ENCODE results near the gene CENPX.
A peak's percentile ranks its signal among the peaks of the same experiment; 100 is the strongest.

CENPX gene

GRCh38 chr17:82012261-82012639, 10.4 kb downstream of the CENPX start:
- DNase-seq (ENCODE audit: low read depth in 2 of 2), result no peak

- no peak for DNase-seq (ENCODE audit: low read depth in 2 of 2)
Measured at GRCh38 chr17:82011617-82012187, 11.0 kb downstream of the CENPX start.

GRCh38 chr17:82010575-82011525, 11.8 kb downstream of the CENPX start:
- DNase-seq (ENCODE audit: low read depth in 2 of 2), result no peak

- no peak for DNase-seq (ENCODE audit: low read depth in 2 of 2)
Measured at GRCh38 chr17:82009413-82009812, 13.3 kb downstream of the CENPX start.

- DNase-seq (ENCODE audit: low read depth in 2 of 2), result no peak
Measured at GRCh38 chr17:82008941-82009405, 13.7 kb downstream of the CENPX start.

GRCh38 chr17:82008258-82008940, 14.3 kb downstream of the CENPX start:
- no peak for DNase-seq (ENCODE audit: low read depth in 2 of 2)

- DNase-seq (ENCODE audit: low read depth in 2 of 2), result no peak
Measured at GRCh38 chr17:82007495-82008257, 15.0 kb downstream of the CENPX start.

- no peak for DNase-seq (ENCODE audit: low read depth in 2 of 2)
Measured at GRCh38 chr17:82007228-82007494, 15.5 kb downstream of the CENPX start.

- DNase-seq (ENCODE audit: low read depth in 2 of 2), result no peak
Measured at GRCh38 chr17:82006468-82007227, 16.0 kb downstream of the CENPX start.

GRCh38 chr17:82005701-82006348, 16.9 kb downstream of the CENPX start:
- no peak for DNase-seq (ENCODE audit: low read depth in 2 of 2)

GRCh38 chr17:82004517-82005455, 17.9 kb downstream of the CENPX start:
- DNase-seq (ENCODE audit: low read depth in 2 of 2), result no peak

- DNase-seq (ENCODE audit: low read depth in 2 of 2), result peak in 1 of 2 donors; percentile 36
Measured at GRCh38 chr17:82003411-82004381, 19.0 kb downstream of the CENPX start.

GRCh38 chr17:82001571-82002056, 21.1 kb downstream of the CENPX start:
- no peak for DNase-seq (ENCODE audit: low read depth in 2 of 2)

- DNase-seq (ENCODE audit: low read depth in 2 of 2), result no peak
Measured at GRCh38 chr17:82000803-82001570, 21.7 kb downstream of the CENPX start.

- no peak for DNase-seq (ENCODE audit: low read depth in 2 of 2)
Measured at GRCh38 chr17:81999976-82000802, 22.5 kb downstream of the CENPX start.

- DNase-seq (ENCODE audit: low read depth in 2 of 2), result no peak
Measured at GRCh38 chr17:81999587-81999975, 23.1 kb downstream of the CENPX start.

Data from stimulated activated CD4-positive, alpha-beta T cell treated with anti-CD3 and anti-CD28 coated beads, Interleukin-15, amount 100 ng/mL, for 48 hours (primary cell).